GM21367 (cell line): ENCODE measurements around the gene ERC2.

ENCODE experiments used
- ATAC-seq: cut with Tn5 transposase; IDR thresholded peaks from one replicate; pipeline ENCODE4 v1.9.1; 2021; ENCODE audit not compliant: unreplicated experiment

Gene ERC2

DNA sequence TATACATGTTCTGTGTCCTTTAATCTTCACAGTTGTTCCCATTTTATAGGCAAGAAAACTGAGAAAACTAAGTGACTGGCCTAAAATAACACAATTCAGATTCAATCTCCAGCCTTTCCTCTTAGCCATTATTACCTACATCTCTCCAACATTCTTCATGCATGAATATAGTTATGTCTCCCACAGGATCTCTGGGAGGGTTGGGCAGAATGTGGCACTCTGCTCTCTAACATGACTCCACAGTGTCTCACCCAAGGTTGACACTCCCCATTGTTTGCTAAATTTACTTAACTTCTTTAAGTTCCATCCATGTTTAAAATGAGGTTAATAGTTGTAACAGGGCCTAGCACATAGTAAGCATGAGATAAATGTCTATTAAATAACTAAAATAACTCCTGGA, 276.3 kb downstream of the ERC2 start:
- no peak for ATAC-seq

DNA sequence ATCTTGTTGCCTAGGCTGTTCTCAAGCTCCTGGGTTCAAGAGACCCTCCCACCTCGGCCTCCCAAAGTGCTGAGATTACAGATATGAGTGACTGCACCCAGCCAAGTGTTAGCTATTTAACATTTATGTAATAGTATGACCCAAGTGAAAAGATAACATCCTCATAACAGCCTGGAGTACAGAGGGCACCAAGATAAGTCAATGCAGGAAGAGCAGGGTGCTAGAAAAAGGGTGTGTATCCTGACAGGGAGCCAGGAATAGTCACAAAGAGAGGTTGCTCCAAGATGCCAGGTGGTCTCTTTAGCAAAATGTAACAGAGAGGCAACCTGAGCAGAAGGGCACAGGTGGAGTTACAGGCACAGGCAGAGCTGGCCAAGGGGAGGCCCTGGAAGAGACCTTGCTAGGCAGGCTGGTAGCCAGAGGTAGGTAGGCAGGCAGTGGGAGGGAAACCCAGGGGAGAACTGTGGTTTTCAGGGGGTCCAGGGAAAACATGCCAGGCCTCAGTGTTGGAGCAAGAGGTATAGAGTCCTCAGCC, 277.4 kb downstream of the ERC2 start:
- no peak for ATAC-seq

DNA sequence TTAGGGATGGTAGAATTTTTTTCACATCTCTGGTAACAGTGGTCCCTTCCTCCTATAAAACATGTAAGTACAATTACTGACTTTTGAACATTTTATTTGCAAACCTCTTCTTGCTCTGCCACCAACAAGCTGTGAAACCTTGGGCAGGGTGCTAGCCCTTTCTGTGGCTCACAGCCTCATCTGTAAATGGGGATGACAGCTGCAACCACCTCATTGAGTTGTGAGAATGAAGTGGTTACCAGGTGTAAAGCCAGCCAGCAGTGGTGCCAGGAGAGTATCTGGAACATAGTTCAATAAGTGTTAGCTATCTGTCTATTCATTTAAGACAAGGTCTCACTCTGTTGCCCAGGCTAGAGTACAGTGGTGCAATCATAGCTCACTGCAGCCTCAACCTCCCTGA, 278.1 kb downstream of the ERC2 start:
- ATAC-seq, result no peak

DNA sequence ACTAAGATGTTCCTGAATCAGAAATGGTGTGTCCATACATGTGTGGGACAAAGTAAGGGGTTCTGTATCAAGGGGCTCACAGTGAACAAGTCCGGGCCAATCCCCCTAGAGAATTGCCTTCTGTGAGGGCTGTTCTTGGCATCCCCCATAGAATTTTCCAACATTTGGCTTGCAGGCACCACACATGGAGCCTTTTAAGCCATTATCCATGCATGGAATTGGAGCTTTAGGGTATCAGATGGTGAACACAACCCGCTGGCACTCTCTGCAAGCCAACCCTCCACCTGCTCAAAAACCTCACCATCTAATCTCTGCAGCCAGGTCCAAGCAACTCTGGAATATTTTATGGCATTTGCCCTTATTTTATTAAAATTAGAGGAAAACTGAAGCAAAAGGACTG, 278.7 kb downstream of the ERC2 start:
- no peak for ATAC-seq

DNA sequence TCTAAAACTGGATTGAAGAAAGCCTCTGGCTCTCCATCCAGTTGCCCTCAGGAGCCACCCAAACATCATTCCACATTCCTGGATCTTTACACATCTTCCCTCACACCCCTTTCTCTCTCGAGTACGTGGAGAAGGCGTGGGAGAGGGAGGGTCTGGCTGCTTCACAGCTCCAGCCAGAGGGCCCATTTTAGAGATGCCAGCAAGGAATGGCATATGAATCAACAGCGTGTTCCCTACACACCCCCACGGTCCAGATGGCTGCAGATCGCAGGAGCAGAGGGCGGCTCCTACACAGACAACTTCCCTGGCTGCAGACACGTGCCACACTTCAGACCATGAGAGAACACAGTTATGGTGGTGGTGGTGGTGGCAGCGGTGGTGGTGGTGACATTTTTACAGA, 280.1 kb downstream of the ERC2 start:
- ATAC-seq, result no peak

DNA sequence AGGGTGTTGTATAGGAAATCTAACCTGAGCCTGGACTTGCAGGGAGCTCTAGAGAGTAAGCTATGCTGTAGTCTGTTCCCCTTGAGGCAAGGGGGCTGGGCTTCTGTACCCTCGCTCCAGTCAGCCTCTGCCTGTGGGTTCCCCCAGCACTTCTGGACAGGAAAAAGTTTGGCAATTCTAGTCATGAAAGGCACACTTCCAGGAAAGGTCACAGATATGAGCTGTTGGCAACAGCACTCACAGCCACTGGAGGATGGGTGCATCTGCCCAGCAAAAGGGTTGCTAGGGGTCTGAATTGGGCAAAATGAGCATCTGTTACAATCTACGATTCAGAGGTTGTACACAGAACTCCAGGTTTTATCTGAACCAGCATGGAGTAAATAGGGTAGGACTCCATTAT, 281.2 kb downstream of the ERC2 start:
- ATAC-seq, result no peak

DNA sequence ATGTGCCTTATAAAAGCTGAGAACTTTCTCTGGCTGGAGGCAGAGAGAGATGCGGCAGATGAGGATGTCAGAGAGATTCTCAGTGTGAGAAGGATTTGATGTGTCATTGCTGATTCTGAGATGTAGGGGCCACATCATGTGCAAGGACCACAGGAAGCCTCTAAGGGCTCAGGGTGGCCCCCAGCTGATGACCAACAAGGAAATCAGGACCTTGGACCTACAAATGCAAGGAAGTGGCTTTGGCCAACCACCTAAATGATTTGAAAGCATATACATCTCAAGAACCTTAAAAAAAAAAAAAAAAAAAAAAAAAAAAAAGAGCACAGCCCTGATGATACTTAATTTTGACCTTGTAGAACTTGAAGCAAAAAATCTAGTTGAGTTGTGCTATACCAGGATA, 282.4 kb downstream of the ERC2 start:
- ATAC-seq, result no peak

DNA sequence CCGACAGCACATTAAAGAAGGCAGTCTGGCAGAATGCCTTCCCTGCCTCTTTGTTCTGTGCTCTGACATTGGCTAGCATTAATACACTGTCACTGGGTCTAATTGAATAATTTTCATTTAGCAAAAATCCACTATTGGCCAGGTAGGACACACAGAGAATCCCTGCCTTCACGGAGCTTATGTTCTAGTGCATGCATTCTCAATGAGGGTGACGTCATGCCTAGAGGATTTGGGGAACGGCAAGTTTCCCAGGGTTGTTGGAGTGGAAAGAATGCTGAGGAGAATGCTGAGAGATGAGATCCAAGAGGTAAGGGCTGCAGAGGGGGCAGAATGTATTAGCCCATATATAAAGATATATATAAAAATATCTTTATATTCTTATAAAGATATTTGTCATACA, 284.7 kb downstream of the ERC2 start:
- ATAC-seq, result no peak

DNA sequence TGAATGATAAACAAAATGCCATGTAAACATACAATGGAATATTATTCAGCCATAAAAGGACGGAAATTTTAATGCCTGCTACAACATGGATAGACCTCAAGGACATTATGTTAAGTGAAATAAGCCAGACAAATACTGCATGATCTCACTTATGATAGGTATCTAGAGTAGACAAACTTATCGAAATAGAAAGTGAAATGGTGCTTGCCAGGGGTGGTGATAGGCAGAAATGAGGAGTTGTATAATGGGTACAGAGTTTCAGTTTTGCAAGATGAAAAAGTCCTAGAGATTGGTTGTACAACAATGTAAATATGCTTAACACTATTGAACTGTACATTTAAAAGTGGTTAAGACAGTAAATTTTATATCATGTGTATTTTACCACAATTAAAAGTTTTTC, 287.8 kb downstream of the ERC2 start:
- ATAC-seq, result no peak

DNA sequence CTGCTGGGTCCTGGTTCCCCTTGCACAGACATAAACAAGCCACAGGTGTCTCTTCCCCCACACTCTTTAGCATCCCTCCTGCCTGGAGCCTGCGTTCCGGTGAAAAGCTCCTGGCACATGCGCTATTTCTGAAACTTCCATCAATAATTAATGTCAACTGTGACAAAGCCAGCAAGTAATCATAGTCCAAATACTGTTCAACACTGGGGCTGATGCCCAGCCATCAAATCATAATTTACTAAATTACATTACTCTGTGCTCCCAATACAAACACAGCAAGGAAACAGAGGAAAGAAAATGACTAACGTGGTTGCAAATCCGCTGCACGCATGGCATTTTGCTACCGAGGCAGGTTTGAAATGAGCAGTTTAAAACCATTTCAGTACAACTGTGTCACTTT, 294.7 kb downstream of the ERC2 start:
- no peak for ATAC-seq

DNA sequence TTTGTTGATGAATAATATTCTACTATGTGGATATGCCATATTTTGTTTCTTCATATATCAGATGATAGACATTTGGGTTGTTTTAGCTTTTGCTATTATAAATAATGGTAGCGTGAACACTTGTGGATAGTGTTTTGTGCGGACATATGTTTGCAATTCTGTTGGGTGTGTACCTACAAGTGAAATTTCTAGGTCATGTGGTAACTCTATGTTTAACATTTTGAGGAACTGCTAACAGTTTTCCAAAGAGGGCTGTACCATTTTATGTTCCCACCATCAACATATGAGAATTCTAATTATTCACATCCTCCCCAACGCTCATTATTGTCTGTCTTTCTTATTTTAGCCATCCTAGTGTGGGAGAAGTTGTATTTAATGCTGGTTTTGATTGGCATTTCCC, 303.8 kb downstream of the ERC2 start:
- ATAC-seq, result no peak

DNA sequence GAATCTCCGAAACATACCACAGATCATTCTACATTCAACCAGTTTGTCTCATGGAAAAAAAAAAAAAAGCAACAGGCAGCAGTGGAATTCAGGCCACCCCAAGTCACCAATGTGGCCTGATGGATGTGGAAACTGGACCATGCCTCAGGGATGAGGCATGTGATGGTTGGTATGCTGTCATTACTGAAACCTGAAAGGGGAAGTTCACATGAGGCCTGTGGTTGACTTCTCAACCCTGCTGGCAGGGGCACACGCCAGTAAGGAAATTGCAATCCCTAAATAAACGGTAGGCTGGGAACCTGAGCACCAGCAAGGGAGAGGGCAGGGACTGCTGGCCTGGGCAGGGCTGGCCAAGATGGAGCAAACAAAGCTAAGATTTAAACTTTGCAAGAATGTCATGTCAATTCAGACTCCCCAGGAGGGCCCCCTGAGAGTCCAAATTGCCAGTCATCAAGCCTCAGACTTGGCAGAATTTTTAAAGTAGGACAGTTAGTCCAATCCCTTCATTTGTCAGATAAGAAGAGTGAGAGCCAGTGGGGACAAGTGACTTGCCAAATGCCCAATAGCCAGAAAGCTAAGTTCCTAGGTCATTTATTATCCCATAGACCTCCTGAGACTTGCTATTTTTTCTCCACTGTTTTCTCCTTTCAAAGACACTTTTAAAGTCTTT, 310.4 kb downstream of the ERC2 start:
- peak; percentile 93 for ATAC-seq

DNA sequence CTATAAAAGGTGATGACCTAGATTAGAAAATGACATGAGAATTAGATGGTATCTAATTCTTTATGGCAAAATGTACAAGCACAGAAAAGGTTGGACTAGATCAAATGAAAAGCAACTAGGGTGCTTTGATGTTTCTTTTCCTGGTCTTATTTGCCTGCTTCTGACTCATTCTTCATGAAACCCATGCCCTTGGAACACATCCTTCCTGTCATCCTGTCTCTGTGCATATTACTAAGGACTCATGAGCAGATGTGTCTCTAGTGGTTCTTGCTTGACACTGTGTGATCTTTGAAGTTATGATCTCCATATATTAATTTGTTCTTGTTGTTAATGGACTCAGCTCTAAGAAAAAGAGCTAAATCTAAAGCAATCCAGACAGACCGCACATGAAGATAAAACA, 314.0 kb downstream of the ERC2 start:
- no peak for ATAC-seq

DNA sequence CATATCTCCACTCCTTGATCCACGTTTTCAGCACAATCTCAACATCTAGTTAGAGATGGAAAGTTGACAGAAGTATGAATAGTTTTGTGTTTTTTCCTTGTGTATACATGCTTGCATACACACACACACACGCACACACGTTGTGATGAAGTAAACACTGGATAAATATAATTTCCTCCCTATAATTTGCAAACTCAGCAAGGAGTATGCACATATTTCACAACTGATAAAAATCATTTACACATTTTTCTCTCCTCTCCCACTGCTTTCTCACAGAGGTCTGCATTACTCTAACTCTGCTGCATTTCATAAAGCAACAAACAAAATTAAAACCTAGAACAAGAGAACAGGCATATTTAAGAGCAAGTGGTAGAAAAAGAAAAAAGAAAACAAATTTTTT, 320.9 kb downstream of the ERC2 start:
- ATAC-seq, result no peak

DNA sequence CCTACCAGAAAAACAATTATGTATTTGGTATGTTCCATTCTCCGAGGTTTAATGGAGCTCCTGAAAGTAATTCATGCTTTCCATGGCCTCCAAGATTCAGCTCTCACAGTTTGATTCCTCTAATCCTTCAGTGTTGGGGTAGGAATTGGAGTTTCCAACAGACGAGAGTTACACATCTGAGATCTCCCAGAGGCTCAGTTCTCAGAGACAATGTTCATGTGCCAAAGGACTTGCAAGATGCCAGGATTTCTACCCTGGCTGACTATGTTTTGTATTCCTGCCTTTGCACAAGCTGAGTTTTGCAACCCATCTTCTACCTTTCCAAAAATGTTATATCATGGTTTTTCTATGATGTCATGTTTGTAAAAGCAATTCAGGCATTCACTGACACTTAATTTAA, 322.9 kb downstream of the ERC2 start:
- no peak for ATAC-seq

DNA sequence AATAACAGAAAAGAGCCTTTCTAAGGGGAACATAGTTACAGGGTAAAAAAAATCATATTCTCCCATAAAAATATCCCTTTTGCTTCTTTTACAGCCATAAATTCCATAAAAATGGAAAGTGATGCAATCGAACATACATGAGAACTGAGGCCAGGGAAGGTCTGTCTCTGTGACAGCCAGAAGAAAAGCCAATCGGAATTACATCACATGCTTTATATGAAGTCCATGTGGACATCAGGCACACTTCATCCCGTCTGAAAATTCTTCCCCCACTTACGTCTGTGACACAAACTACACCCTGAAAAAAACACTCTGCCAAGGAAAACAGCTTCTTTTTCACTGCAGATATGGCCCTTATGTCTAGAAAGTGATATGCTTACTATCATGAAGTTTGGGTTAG, 323.5 kb downstream of the ERC2 start:
- no peak for ATAC-seq

DNA sequence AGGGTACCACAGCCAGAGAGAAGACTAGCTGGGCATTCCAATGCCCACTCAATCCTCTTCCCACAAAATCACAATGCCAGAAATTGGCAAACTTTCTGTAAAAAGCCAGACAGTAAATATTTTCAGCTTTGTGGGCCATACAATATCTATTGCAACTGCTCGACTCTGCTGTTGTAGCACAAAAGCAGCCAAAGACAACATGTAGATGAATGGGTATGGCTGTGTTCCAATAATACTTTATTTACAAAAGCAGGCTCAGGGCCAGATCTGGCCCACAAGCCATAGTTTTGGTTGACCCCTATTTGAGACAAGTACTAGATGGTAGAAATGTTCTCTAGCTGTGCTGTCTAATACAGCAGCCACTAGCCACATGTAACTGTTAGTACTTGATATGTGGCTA, 330.9 kb downstream of the ERC2 start:
- ATAC-seq, result no peak

DNA sequence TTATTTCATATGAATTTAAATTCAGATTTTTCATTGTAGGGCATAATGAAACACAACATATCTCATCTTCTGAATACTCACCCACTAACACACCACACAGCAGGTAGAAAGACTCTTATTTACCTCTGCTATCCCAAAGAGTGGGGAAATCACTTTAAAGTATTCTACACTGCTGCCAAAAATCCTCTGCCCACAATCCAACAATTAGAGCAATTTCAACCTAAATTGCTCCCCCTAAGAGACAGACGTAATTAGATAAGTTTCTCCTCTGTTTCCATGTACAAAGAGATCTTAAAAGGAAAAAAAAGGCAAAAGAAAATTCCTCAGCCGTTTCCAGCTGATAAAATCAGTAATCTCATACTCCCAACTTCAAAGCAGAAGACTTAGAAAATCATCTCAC, 331.8 kb downstream of the ERC2 start:
- no peak for ATAC-seq

DNA sequence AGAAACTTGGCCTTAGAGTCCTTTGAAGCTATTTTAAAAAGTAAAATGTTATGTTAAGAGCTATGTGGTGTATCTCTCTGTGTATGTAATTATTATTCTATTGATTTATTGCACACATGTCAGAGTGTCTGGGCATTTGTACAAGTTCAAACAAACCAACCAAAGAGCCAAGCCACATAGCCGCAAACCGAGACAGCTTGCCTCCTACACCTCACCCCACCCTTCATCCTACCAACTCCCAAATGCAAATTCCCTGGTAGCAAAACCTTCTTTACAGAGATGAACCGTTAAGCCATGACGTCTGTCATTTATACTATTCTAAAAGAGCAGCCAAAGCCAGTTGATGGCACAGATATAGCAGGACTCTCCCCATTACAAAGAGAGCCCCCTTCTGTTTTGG, 332.3 kb downstream of the ERC2 start:
- ATAC-seq, result no peak

DNA sequence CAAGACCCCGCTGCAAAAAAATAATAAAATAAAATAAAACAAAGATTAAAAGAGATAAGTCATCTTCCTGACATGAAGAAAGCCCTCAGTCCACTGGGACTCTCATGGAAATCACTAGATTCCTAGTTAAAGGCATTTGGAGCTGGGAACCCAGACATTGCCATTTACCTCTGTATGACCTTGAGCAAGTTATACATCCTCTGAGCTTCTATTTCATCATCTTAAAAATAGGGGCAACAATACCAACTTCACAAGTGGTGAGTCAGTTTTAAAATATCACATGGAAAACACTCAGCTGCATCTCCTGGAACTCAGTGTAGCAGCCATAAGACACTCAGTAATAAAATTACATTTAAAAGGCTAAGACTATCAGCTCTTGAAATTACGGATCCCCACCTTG, 334.8 kb downstream of the ERC2 start:
- ATAC-seq, result no peak

DNA sequence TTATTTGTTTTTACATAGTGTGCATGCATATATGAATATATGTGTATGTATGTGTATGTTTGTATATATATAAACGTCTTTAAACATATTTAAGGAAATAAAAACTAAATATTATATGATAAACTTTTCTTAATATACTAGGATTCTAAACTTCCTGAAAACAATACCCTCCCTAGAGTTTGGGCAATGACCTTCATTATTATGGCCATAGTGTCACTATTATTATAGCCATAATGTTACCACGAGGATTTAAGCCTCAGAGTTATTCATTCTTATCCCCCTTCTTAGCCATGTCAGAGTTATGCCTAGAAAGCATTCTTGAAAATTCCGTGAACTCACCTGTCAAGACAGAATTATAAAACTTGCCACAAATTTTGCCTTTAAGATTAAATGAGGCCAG, 335.5 kb downstream of the ERC2 start:
- ATAC-seq, result no peak

DNA sequence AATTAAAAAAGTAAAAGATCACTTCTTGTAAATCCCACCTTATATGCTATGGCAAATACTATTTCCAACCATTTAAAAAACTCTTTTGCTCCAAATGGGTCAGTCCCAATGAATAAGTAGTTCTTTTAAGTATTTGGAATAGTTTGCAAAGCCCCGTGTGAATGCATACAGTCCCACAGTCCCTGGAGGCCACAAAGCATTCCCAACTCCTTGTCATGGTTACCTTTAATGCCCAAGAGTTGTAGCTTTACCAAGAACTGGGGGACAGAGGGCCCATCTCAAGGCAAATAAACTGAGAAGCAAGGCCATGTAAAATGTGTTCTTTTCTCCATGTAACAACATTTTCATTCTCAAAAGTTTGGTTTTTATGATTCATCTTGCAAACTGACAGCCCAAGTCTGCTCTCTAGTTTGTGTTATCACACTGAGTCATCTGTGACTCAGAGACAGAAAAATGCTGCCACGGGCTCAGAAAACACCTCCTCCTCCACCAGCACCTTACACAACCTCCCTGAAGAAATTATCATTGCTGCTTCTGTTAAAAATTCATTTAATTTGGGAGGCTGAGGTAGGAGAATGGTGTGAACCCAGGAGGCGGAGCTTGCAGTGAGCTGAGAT, 336.2 kb downstream of the ERC2 start:
- ATAC-seq, result no peak

DNA sequence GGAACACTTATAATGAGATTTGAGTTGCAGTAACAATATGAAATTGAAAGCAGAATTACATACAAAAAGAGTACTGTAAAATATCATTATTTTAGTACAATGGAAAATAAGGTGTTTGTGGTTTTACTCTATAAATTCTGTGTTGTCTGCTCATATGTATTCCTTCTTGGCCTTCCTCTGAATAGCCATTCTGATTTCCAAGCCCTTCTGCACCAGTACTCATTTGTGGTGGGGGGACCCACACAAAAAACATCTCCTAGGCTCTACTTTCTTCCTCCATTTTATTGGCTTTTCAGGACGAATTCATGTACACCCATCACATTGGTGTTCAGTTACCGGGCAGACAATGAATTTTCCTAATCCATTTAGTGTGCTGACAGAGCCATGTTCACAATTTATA, 338.2 kb downstream of the ERC2 start:
- ATAC-seq, result no peak
